Measurements from ENCODE around the gene ENGASE.

Gene ENGASE

DNA sequence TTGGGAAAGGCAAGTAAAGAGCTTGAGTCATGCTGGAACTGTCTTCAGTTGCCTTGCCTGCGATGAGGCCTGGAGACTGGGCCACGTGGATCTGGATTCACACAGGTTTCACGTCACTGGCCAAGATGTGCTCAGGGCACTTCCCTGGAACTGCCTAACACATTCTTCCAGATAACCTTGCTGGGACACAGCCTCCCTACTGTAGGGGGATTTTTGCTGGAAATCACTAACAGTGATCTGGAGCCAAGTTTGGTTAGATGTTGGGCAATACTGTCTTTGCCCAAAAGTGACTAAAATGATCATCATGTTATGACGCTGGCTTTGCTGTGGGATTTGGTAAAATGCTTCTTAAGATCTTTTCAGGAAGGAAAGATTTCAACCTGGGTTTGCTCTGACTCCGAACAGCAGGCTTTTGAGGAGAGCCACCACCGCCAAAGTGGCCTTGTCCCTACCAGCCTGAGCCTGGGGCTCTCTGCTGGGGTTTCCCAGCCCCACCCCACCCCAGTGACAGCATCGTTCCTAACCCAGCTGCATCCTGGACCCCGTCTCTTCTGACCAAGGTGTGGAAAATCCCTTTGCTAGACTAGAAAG is 36.0 kb upstream of the ENGASE start:
- Histone ChIP-seq H3K56ac (ENCODE audit: low read length) (no peak overlapping the region), H3K4ac (ENCODE audit: low read depth, low read length) (no peak overlapping the region), H3K36me3 (ENCODE audit: control insufficient read depth, insufficient read depth, low read length) (no peaks in the 10 kb centered on the region), H3K27ac (ENCODE audit: low read depth, low read length) (no peak overlapping the region), H3K18ac (ENCODE audit: low read length) (no peak overlapping the region), H2BK120ac (ENCODE audit: low read depth, low read length) (no peak overlapping the region), H2BK5ac (ENCODE audit: low read length) (no peak overlapping the region), H2AK5ac (ENCODE audit: low read length) (no peak overlapping the region), H3K9ac (ENCODE audit: low read length) (no peak overlapping the region), H3K4me2 (ENCODE audit: low read length) (no peak overlapping the region), H3K4me1 (ENCODE audit: control insufficient read depth, low read depth, low read length) (no peaks in the 10 kb centered on the region), H3K79me1 (ENCODE audit: low read length) (no peaks in the 10 kb centered on the region), H2BK15ac (replicated peaks; ENCODE audit: low read depth) (no peak overlapping the region), H4K8ac (ENCODE audit: low read depth, low read length) (no peak overlapping the region), H3K4me3 (ENCODE audit: low read length) (no peak overlapping the region), H3K27me3 (ENCODE audit: insufficient read depth, low read length, poor library complexity) (no peaks in the 10 kb centered on the region), H3K79me2 (ENCODE audit: control insufficient read depth, insufficient read depth, low read length) (no peaks in the 10 kb centered on the region), H4K5ac (ENCODE audit: low read length) (no peak overlapping the region), H3K23ac (ENCODE audit: low read length) (no peak overlapping the region)
- DNase-seq: no peak
- no CpG with 5 or more reads among the region's 8 CpGs for WGBS (ENCODE audit: extremely low coverage, insufficient coverage, low lambda C conversion rate)

GRCh38 chr17:79039171-79039570 is 35.5 kb upstream of the ENGASE start:
- Histone ChIP-seq H3K18ac (ENCODE audit: low read length) (no peak overlapping the region), H2BK120ac (ENCODE audit: low read depth, low read length) (no peak overlapping the region), H3K23ac (ENCODE audit: low read length) (no peak overlapping the region), H2BK15ac (replicated peaks; ENCODE audit: low read depth) (no peak overlapping the region), H3K4me1 (ENCODE audit: control insufficient read depth, low read depth, low read length) (no peaks in the 10 kb centered on the region), H2BK5ac (ENCODE audit: low read length) (no peak overlapping the region), H3K56ac (ENCODE audit: low read length) (no peak overlapping the region), H3K79me2 (ENCODE audit: control insufficient read depth, insufficient read depth, low read length) (no peaks in the 10 kb centered on the region), H2AK5ac (ENCODE audit: low read length) (no peak overlapping the region), H4K8ac (ENCODE audit: low read depth, low read length) (no peak overlapping the region), H3K36me3 (ENCODE audit: control insufficient read depth, insufficient read depth, low read length) (no peaks in the 10 kb centered on the region), H3K79me1 (ENCODE audit: low read length) (no peaks in the 10 kb centered on the region), H3K27me3 (ENCODE audit: insufficient read depth, low read length, poor library complexity) (no peaks in the 10 kb centered on the region), H4K5ac (ENCODE audit: low read length) (no peak overlapping the region), H3K4me3 (ENCODE audit: low read length) (no peak overlapping the region), H3K4ac (ENCODE audit: low read depth, low read length) (no peak overlapping the region), H3K4me2 (ENCODE audit: low read length) (no peak overlapping the region), H3K27ac (ENCODE audit: low read depth, low read length) (no peak overlapping the region), H3K9ac (ENCODE audit: low read length) (no peak overlapping the region)
- WGBS (ENCODE audit: extremely low coverage, insufficient coverage, low lambda C conversion rate): no CpG with 5 or more reads among the region's 8 CpGs
- no peak for DNase-seq

- Histone ChIP-seq H2BK5ac (ENCODE audit: low read length) (no peak overlapping the region), H3K4ac (ENCODE audit: low read depth, low read length) (no peak overlapping the region), H3K23ac (ENCODE audit: low read length) (no peak overlapping the region), H3K4me2 (ENCODE audit: low read length) (no peak overlapping the region), H3K9ac (ENCODE audit: low read length) (no peak overlapping the region), H3K79me2 (ENCODE audit: control insufficient read depth, insufficient read depth, low read length) (no peaks in the 10 kb centered on the region), H3K4me1 (ENCODE audit: control insufficient read depth, low read depth, low read length) (no peaks in the 10 kb centered on the region), H3K36me3 (ENCODE audit: control insufficient read depth, insufficient read depth, low read length) (no peaks in the 10 kb centered on the region), H4K5ac (ENCODE audit: low read length) (no peak overlapping the region), H2AK5ac (ENCODE audit: low read length) (no peak overlapping the region), H3K27me3 (ENCODE audit: insufficient read depth, low read length, poor library complexity) (no peaks in the 10 kb centered on the region), H3K56ac (ENCODE audit: low read length) (no peak overlapping the region), H4K8ac (ENCODE audit: low read depth, low read length) (no peak overlapping the region), H3K4me3 (ENCODE audit: low read length) (no peak overlapping the region), H2BK15ac (replicated peaks; ENCODE audit: low read depth) (no peak overlapping the region), H3K27ac (ENCODE audit: low read depth, low read length) (no peak overlapping the region), H2BK120ac (ENCODE audit: low read depth, low read length) (no peak overlapping the region), H3K18ac (ENCODE audit: low read length) (no peak overlapping the region), H3K79me1 (ENCODE audit: low read length) (no peaks in the 10 kb centered on the region)
- DNase-seq: no peak
- WGBS (ENCODE audit: extremely low coverage, insufficient coverage, low lambda C conversion rate): no CpG with 5 or more reads among the region's 6 CpGs
These were observed 34.7 kb upstream of the ENGASE start for GRCh38 chr17:79039886-79040285.

DNA sequence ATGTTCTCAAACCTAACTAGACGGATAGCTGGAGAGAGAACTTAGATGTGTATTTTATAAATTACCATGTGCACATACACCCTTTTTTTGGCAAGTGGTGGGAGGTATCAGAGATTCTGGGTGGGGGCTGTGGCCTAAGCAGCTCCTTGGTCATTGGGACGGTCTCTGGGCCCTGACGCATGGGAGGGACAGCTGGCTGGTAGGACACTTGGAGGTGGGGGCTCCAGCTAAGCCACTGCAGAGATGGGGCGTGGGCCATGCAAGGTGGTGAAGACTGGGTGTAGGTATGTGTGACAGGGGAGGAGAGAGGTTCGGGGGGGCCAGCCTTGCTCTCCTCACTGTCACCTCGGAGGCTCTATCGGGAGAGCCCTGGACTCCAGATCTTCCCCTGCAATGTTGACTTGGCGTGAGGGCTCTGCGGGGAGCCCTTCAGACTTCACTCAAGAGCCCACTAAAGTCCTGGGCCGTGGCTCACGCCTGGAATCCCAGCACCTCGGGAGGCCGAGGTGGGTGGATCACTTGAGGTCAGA is 33.5 kb upstream of the ENGASE start:
- no peak overlapping the region for H2BK15ac ChIP-seq (replicated peaks; ENCODE audit: low read depth)
- no peak overlapping the region for H3K4ac ChIP-seq (ENCODE audit: low read depth, low read length)
- no peak overlapping the region for H2BK120ac ChIP-seq (ENCODE audit: low read depth, low read length)
- no peak overlapping the region for H4K5ac ChIP-seq (ENCODE audit: low read length)
- H2BK5ac ChIP-seq (ENCODE audit: low read length): no peak overlapping the region
- no peak overlapping the region for H3K23ac ChIP-seq (ENCODE audit: low read length)
- no peaks in the 10 kb centered on the region for H3K79me1 ChIP-seq (ENCODE audit: low read length)
- H3K27me3 ChIP-seq (ENCODE audit: insufficient read depth, low read length, poor library complexity): no peaks in the 10 kb centered on the region
- no peak overlapping the region for H3K18ac ChIP-seq (ENCODE audit: low read length)
- H3K79me2 ChIP-seq (ENCODE audit: control insufficient read depth, insufficient read depth, low read length): no peaks in the 10 kb centered on the region
- H4K8ac ChIP-seq (ENCODE audit: low read depth, low read length): no peak overlapping the region
- no peaks in the 10 kb centered on the region for H3K4me1 ChIP-seq (ENCODE audit: control insufficient read depth, low read depth, low read length)
- H3K9ac ChIP-seq (ENCODE audit: low read length): no peak overlapping the region
- H3K4me3 ChIP-seq (ENCODE audit: low read length): no peak overlapping the region
- no peaks in the 10 kb centered on the region for H3K36me3 ChIP-seq (ENCODE audit: control insufficient read depth, insufficient read depth, low read length)
- DNase-seq: no peak
- H2AK5ac ChIP-seq (ENCODE audit: low read length): no peak overlapping the region
- no peak overlapping the region for H3K27ac ChIP-seq (ENCODE audit: low read depth, low read length)
- no CpG with 5 or more reads among the region's 13 CpGs for whole genome bisulfite sequencing (ENCODE audit: extremely low coverage, insufficient coverage, low lambda C conversion rate)
- H3K4me2 ChIP-seq (ENCODE audit: low read length): no peak overlapping the region
- H3K56ac ChIP-seq (ENCODE audit: low read length): no peak overlapping the region

- no peaks in the 10 kb centered on the region for H3K79me1 ChIP-seq (ENCODE audit: low read length)
- no peaks in the 10 kb centered on the region for H3K27me3 ChIP-seq (ENCODE audit: insufficient read depth, low read length, poor library complexity)
- no peak overlapping the region for H3K4ac ChIP-seq (ENCODE audit: low read depth, low read length)
- no peaks in the 10 kb centered on the region for H3K79me2 ChIP-seq (ENCODE audit: control insufficient read depth, insufficient read depth, low read length)
- H3K18ac ChIP-seq (ENCODE audit: low read length): no peak overlapping the region
- H3K4me2 ChIP-seq (ENCODE audit: low read length): no peak overlapping the region
- no peaks in the 10 kb centered on the region for H3K4me1 ChIP-seq (ENCODE audit: control insufficient read depth, low read depth, low read length)
- no peak overlapping the region for H3K27ac ChIP-seq (ENCODE audit: low read depth, low read length)
- H3K23ac ChIP-seq (ENCODE audit: low read length): no peak overlapping the region
- H2BK15ac ChIP-seq (replicated peaks; ENCODE audit: low read depth): no peak overlapping the region
- no peak overlapping the region for H4K5ac ChIP-seq (ENCODE audit: low read length)
- H3K4me3 ChIP-seq (ENCODE audit: low read length): no peak overlapping the region
- H3K56ac ChIP-seq (ENCODE audit: low read length): no peak overlapping the region
- no peak for DNase-seq
- WGBS (ENCODE audit: extremely low coverage, insufficient coverage, low lambda C conversion rate): no CpG with 5 or more reads among the region's 29 CpGs
- H2BK5ac ChIP-seq (ENCODE audit: low read length): no peak overlapping the region
- H3K9ac ChIP-seq (ENCODE audit: low read length): no peak overlapping the region
- no peaks in the 10 kb centered on the region for H3K36me3 ChIP-seq (ENCODE audit: control insufficient read depth, insufficient read depth, low read length)
- H4K8ac ChIP-seq (ENCODE audit: low read depth, low read length): no peak overlapping the region
- H2BK120ac ChIP-seq (ENCODE audit: low read depth, low read length): no peak overlapping the region
- H2AK5ac ChIP-seq (ENCODE audit: low read length): no peak overlapping the region
These were observed 32.8 kb upstream of the ENGASE start for GRCh38 chr17:79041723-79042420.

Data from mesendoderm (in vitro differentiated cells).